Lower leg skin (tissue), 4 donors: ENCODE results near the gene LKAAEAR1. TPM values are rescaled to one million over a fixed set of nuclear protein-coding genes. Genes with fewer than 3 reads are reported as not detected.

Source experiments
- DNase-seq, 2 donors: peaks; one replicate each; pipeline ENCODE4 v3.0.0-alpha.2; 2019; ENCODE audit warnings: low spot score in 2 of 2
- H3K4me3 ChIP-seq: fragments of 200-600 bp; sonication (generic); 2 replicates; pipeline ENCODE4 v1.5.1; 2017; ENCODE audit warnings: mild to moderate bottlenecking, low read depth; ENCODE audit not compliant: poor library complexity, severe bottlenecking
- CTCF ChIP-seq, 3 donors: fragments of 450-650 bp; IDR thresholded peaks; one replicate each; pipeline ENCODE4 v1.5.1; 2016; ENCODE audit warnings: antibody characterized with exemption in 3 of 3, mild to moderate bottlenecking in 3 of 3, moderate library complexity in 2 of 3
- POLR2A ChIP-seq, 2 donors: fragments of 450-650 bp; IDR thresholded peaks; one replicate each; pipeline ENCODE4 v1.6.1; 2016 to 2017; ENCODE audit warnings: antibody characterized with exemption in 2 of 2, mild to moderate bottlenecking in 1 of 2, moderate library complexity in 1 of 2
- WGBS, 2 donors: methylation state at CpG; one replicate each; pipeline ENCODE4 v1.1.5; 2018; 5-methylcytosine and 5-hydroxymethylcytosine counted together
- intact Hi-C: fragments of 100-400 bp; cut with DNase I; formaldehyde crosslinking; loops from one replicate; pipeline ENCODE4 v1.15.0; 2023; ENCODE audit warnings: low total_unique reads
- total RNA-seq, 4 donors: library from RNA; depleted of rRNA; stranded (reverse); fragments of >200 nt; gene quantifications; one replicate each; pipeline ENCODE4 v1.1.0, GENCODE V29; 2016

The LKAAEAR1 gene
- total RNA-seq, 4 donors from 2014 or later: 0.91 TPM; not detected in 3

GRCh38 chr20:64039293-64040160 is 44.7 kb downstream of the LKAAEAR1 start:
- no peak for TF ChIP-seq POLR2A (IDR thresholded peaks at IDR 0.05)
- no peak overlapping the region for H3K4me3 ChIP-seq
- no peak for DNase-seq
- intact Hi-C loops: no loop called here
- WGBS, 2 donors: 22 to 26% methylated on average over 16 to 17 of the region's 17 CpGs

GRCh38 chr20:64038565-64039292 is 45.5 kb downstream of the LKAAEAR1 start:
- intact Hi-C loops: no loop called here
- peak overlapping the region; percentile 39 for H3K4me3 ChIP-seq
- DNase-seq: peak in 1 of 2 donors; percentile 94
- no peak for TF ChIP-seq POLR2A (IDR thresholded peaks at IDR 0.05)
- no peak for TF ChIP-seq CTCF (IDR thresholded peaks at IDR 0.05)
- WGBS, 2 donors: 0 to 2% methylated on average over 8 to 50 of the region's 91 CpGs

- 2% methylated on average over 23 of the region's 30 CpGs; no CpG with 5 or more reads in 1 of the 2 donors for WGBS, 2 donors
- TF ChIP-seq POLR2A (IDR thresholded peaks at IDR 0.05): no peak
- no peak for TF ChIP-seq CTCF (IDR thresholded peaks at IDR 0.05)
- intact Hi-C loops: no loop called here
- H3K4me3 ChIP-seq: no peak overlapping the region
- DNase-seq: no peak
Measured at GRCh38 chr20:64038224-64038564, 46.0 kb downstream of the LKAAEAR1 start.

GRCh38 chr20:64037498-64038213 is 46.5 kb downstream of the LKAAEAR1 start:
- intact Hi-C loops: no loop called here
- WGBS, 2 donors: 12 to 13% methylated on average over 26 to 31 of the region's 36 CpGs
- no peak for DNase-seq
- TF ChIP-seq POLR2A (IDR thresholded peaks at IDR 0.05): no peak
- no peak for TF ChIP-seq CTCF (IDR thresholded peaks at IDR 0.05)
- H3K4me3 ChIP-seq: no peak overlapping the region

- no peak for DNase-seq
- intact Hi-C loops: no loop called here
- no peak for TF ChIP-seq CTCF (IDR thresholded peaks at IDR 0.05)
- TF ChIP-seq POLR2A (IDR thresholded peaks at IDR 0.05): no peak
- 63 to 75% methylated on average over 3 of the region's 3 CpGs for WGBS, 2 donors
- no peak overlapping the region for H3K4me3 ChIP-seq
Measured at GRCh38 chr20:64037199-64037497, 47.0 kb downstream of the LKAAEAR1 start.
